ENCODE results near the gene KDM5B.
"Not testable (repeated sequence)": the region's sequence is repeated elsewhere in the genome, so short reads cannot be mapped to it uniquely, and the experiment has no call there.

Gene KDM5B

DNA sequence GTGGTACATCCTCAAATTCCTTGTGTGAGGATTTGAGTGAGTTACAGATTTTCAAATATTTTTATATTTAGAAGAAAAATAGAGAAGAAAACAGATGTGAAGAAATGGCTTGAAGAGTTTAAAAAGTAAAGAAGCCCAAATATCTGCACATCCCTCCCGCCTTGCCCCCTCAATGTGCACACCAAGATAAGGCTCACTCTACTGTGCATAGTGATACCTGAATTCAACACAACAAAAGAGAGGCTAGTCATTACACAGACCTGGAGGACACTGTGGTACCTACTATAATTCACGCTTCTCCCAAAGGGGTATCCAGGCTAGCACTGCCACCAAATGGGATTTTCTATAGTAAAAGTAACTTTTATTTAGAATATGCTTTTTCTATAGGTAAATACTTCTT is 53.9 kb downstream of the KDM5B start:
- TF ChIP-seq YY1 (IDR thresholded peaks at IDR 0.05; ENCODE audit: insufficient read depth, insufficient read length) (no peak), ZNF274 (IDR thresholded peaks at IDR 0.05; ENCODE audit: low read depth, low read length) (no peak), SUZ12 (IDR thresholded peaks at IDR 0.05; ENCODE audit: extremely low read depth, insufficient read depth, insufficient read length) (no peak)
- Histone ChIP-seq H3K9me3 (ENCODE audit: insufficient read depth, low read length) (no peaks in the 10 kb centered on the region), H3K4me3 (ENCODE audit: insufficient read length, low read depth) (no peak overlapping the region), H3K36me3 (ENCODE audit: insufficient read depth, insufficient read length, low read length) (peaks cover 88% of the 10 kb centered on the region), H3K9ac (ENCODE audit: insufficient read length, low read depth) (no peak overlapping the region), H3K27me3 (ENCODE audit: insufficient read depth, insufficient read length) (no peaks in the 10 kb centered on the region), H3K4me1 (ENCODE audit: insufficient read depth, insufficient read length) (no peaks in the 10 kb centered on the region)
- DNase-seq (ENCODE audit: low read depth, low spot score) = no peak

DNA sequence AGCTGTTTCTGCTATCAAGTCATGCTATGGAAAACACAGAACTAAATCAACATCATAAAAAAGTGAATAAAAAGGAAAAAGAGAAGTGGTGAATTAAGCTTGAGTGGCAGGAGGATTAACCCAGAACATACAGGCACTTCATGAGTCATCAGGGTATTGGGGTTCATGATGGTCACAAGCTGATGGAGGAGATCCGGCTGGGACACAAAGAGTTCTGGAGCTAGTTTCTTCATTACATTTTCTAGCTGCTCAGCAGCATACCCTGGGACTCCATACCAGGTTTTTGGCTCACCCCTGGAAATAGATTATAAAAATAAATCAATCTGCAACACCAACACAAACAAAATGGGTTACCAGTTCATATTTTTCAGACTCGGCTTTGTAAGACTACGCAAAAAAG is 55.4 kb downstream of the KDM5B start:
- Histone ChIP-seq H3K36me3 (ENCODE audit: insufficient read depth, insufficient read length, low read length) (peaks cover 88% of the 10 kb centered on the region), H3K27me3 (ENCODE audit: insufficient read depth, insufficient read length) (no peaks in the 10 kb centered on the region), H3K4me3 (ENCODE audit: insufficient read length, low read depth) (no peak overlapping the region), H3K9ac (ENCODE audit: insufficient read length, low read depth) (no peak overlapping the region), H3K4me1 (ENCODE audit: insufficient read depth, insufficient read length) (no peaks in the 10 kb centered on the region), H3K9me3 (ENCODE audit: insufficient read depth, low read length) (no peaks in the 10 kb centered on the region)
- TF ChIP-seq YY1 (IDR thresholded peaks at IDR 0.05; ENCODE audit: insufficient read depth, insufficient read length) = no peak
- TF ChIP-seq SUZ12 (IDR thresholded peaks at IDR 0.05; ENCODE audit: extremely low read depth, insufficient read depth, insufficient read length) = no peak
- no peak for TF ChIP-seq ZNF274 (IDR thresholded peaks at IDR 0.05; ENCODE audit: low read depth, low read length)
- no peak for DNase-seq (ENCODE audit: low read depth, low spot score)

DNA sequence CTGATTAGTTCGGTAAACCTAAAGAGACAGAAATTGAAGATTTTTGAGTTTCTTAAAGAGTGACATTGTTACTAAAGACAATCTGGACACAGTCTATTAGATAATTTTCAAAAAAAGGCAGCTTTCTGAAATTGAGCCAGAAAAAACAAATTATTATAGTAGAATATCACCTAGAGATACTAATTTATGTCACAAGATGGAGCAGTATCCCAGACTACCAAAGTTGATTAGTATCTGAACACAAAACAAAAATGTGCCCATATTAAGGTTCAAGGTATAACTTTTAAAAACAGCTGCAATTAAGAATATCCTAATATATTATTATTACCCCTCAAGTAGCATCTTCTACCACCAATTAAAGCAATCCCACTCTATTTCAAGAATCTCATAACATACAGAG is 57.5 kb downstream of the KDM5B start:
- DNase-seq (ENCODE audit: low read depth, low spot score) = no peak
- Histone ChIP-seq H3K9ac (ENCODE audit: insufficient read length, low read depth) (no peak overlapping the region), H3K36me3 (ENCODE audit: insufficient read depth, insufficient read length, low read length) (peaks cover 80% of the 10 kb centered on the region), H3K27me3 (ENCODE audit: insufficient read depth, insufficient read length) (no peaks in the 10 kb centered on the region), H3K4me1 (ENCODE audit: insufficient read depth, insufficient read length) (no peaks in the 10 kb centered on the region), H3K9me3 (ENCODE audit: insufficient read depth, low read length) (no peaks in the 10 kb centered on the region), H3K4me3 (ENCODE audit: insufficient read length, low read depth) (no peak overlapping the region)
- TF ChIP-seq SUZ12 (IDR thresholded peaks at IDR 0.05; ENCODE audit: extremely low read depth, insufficient read depth, insufficient read length) (no peak), ZNF274 (IDR thresholded peaks at IDR 0.05; ENCODE audit: low read depth, low read length) (no peak), YY1 (IDR thresholded peaks at IDR 0.05; ENCODE audit: insufficient read depth, insufficient read length) (no peak)

DNA sequence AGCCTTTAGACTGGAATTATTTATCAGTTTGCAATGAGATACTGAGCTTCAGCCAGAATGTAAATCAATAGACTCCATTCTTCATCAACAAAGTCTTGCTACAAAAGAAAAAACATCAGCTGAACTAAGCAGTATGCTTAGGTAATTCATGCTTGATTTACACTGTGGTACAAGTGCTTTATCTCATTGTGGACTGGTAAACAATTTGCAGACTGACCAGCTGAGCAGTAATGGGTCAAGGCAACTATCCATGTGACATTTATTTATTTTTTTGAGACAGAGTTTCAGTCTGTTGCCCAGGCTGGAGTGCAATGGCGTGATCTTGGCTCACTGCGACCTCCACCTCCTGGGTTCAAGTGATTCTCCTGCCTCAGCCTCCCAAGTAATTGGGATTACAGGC is 58.2 kb downstream of the KDM5B start:
- Histone ChIP-seq H3K9ac (ENCODE audit: insufficient read length, low read depth) (no peak overlapping the region), H3K4me1 (ENCODE audit: insufficient read depth, insufficient read length) (no peaks in the 10 kb centered on the region), H3K4me3 (ENCODE audit: insufficient read length, low read depth) (no peak overlapping the region), H3K9me3 (ENCODE audit: insufficient read depth, low read length) (peaks cover 1% of the 10 kb centered on the region; the same call in 1 of the 2 replicates), H3K27me3 (ENCODE audit: insufficient read depth, insufficient read length) (no peaks in the 10 kb centered on the region), H3K36me3 (ENCODE audit: insufficient read depth, insufficient read length, low read length) (peaks cover 80% of the 10 kb centered on the region)
- TF ChIP-seq SUZ12 (IDR thresholded peaks at IDR 0.05; ENCODE audit: extremely low read depth, insufficient read depth, insufficient read length) (no peak), ZNF274 (IDR thresholded peaks at IDR 0.05; ENCODE audit: low read depth, low read length) (no peak), YY1 (IDR thresholded peaks at IDR 0.05; ENCODE audit: insufficient read depth, insufficient read length) (no peak)
- DNase-seq (ENCODE audit: low read depth, low spot score) = no peak

DNA sequence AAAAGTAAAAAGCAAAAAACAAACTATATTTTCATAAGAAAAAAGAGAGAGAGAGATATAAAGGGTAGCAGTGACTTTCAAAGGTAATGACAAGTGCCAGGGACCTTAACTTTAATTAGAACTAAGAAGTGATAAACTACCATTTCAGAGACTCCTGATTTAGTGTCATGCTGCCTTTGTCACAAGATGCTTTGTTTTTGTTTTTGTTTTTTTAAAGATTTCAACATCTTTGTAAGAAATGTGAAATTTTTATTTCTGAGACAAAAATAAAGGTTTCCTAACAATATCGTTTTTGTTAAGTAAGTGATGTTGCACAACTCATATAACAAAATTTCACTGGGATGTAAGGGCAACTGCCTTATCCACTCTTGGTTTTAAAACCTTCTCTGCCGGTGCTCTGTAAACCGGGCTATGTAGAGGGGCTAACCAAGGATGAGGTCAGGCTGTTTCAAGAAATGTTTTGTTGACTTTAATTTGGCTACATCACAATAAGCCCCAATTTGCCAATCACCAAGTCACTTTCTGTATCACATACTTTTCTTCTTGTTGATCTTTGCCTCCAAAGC is 62.8 kb downstream of the KDM5B start:
- no peak for TF ChIP-seq SUZ12 (IDR thresholded peaks at IDR 0.05; ENCODE audit: extremely low read depth, insufficient read depth, insufficient read length)
- TF ChIP-seq YY1 (IDR thresholded peaks at IDR 0.05; ENCODE audit: insufficient read depth, insufficient read length) = no peak
- TF ChIP-seq ZNF274 (IDR thresholded peaks at IDR 0.05; ENCODE audit: low read depth, low read length) = no peak
- H3K9me3 ChIP-seq (ENCODE audit: insufficient read depth, low read length) = peaks cover 22% of the 10 kb centered on the region; the same call in 1 of the 2 replicates
- H3K27me3 ChIP-seq (ENCODE audit: insufficient read depth, insufficient read length) = no peaks in the 10 kb centered on the region
- no peak for DNase-seq (ENCODE audit: low read depth, low spot score)
- no peak overlapping the region for H3K4me3 ChIP-seq (ENCODE audit: insufficient read length, low read depth)
- H3K4me1 ChIP-seq (ENCODE audit: insufficient read depth, insufficient read length) = no peaks in the 10 kb centered on the region
- H3K9ac ChIP-seq (ENCODE audit: insufficient read length, low read depth) = no peak overlapping the region
- H3K36me3 ChIP-seq (ENCODE audit: insufficient read depth, insufficient read length, low read length) = peaks cover 79% of the 10 kb centered on the region

DNA sequence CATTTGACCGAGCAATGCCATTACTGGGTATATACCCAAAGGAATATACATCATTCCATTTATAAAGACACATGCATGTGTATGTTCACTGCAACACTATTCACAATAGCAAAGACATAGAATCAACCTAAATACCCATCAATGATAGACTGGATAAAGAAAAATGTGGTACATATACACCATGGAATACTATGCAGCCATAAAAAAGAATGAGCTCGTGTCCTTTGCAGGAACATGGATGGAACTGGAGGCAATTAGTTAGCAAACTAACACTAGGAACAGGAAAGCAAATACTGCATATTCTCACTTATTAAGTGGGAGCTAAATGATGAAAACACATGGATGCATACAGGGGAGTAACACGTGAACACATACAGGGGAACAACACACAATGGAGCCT is 63.5 kb downstream of the KDM5B start:
- H3K9ac ChIP-seq (ENCODE audit: insufficient read length, low read depth); H3K27me3 ChIP-seq (ENCODE audit: insufficient read depth, insufficient read length); H3K4me3 ChIP-seq (ENCODE audit: insufficient read length, low read depth); H3K4me1 ChIP-seq (ENCODE audit: insufficient read depth, insufficient read length); DNase-seq (ENCODE audit: low read depth, low spot score): not testable (repeated sequence)
- H3K36me3 ChIP-seq (ENCODE audit: insufficient read depth, insufficient read length, low read length) = peaks cover 75% of the 10 kb centered on the region
- peaks cover 24% of the 10 kb centered on the region; the same call in 1 of the 2 replicates for H3K9me3 ChIP-seq (ENCODE audit: insufficient read depth, low read length)

DNA sequence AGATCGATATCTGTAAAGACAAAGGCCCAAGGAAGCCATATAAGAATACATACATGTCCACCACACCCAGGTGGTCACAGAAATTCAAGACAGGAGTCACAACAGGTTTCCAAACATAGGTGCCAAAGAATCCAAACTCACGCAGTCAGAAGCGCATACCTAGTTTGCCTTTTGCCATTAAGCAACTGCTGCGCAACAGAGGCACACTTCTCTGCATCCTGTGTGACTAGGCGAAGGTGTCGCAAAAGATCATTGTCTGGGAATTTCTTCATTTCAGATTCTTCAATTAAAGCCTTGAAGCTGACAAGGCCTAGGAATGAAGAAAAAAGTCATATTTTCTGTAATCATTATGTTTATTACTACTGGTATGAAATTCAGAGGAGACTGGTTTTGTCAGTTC is 65.7 kb downstream of the KDM5B start:
- no peaks in the 10 kb centered on the region for H3K27me3 ChIP-seq (ENCODE audit: insufficient read depth, insufficient read length)
- no peak for TF ChIP-seq ZNF274 (IDR thresholded peaks at IDR 0.05; ENCODE audit: low read depth, low read length)
- no peak for TF ChIP-seq YY1 (IDR thresholded peaks at IDR 0.05; ENCODE audit: insufficient read depth, insufficient read length)
- no peak for TF ChIP-seq SUZ12 (IDR thresholded peaks at IDR 0.05; ENCODE audit: extremely low read depth, insufficient read depth, insufficient read length)
- DNase-seq (ENCODE audit: low read depth, low spot score) = no peak
- no peak overlapping the region for H3K4me3 ChIP-seq (ENCODE audit: insufficient read length, low read depth)
- H3K9me3 ChIP-seq (ENCODE audit: insufficient read depth, low read length) = peaks cover 24% of the 10 kb centered on the region; the same call in 1 of the 2 replicates
- H3K9ac ChIP-seq (ENCODE audit: insufficient read length, low read depth) = no peak overlapping the region
- peaks cover 63% of the 10 kb centered on the region for H3K36me3 ChIP-seq (ENCODE audit: insufficient read depth, insufficient read length, low read length)
- H3K4me1 ChIP-seq (ENCODE audit: insufficient read depth, insufficient read length) = no peaks in the 10 kb centered on the region

Measured in NT2/D1 (cell line).